Esophagus mucosa (tissue), 1 donor: ENCODE results near the gene ADGRV1. TPM values are rescaled to one million over a fixed set of nuclear protein-coding genes. Genes with fewer than 3 reads are reported as not detected.
"Not testable (repeated sequence)": the region's sequence is repeated elsewhere in the genome, so short reads cannot be mapped to it uniquely, and the experiment has no call there.

Source experiments
- ATAC-seq: fragments of 200-7000 bp; cut with Tn5 transposase; one replicate; pipeline ENCODE4 v1.9.1; 2020
- total RNA-seq: library from RNA; stranded (reverse); gene quantifications from one replicate; pipeline ENCODE4 v1.2.4, GENCODE V29; 2023
- donor health status: DM: yes; HTN: yes; CAD: no.

The ADGRV1 gene
- total RNA-seq, 1 donor from 2014 or later: 3.7 TPM

GRCh38 chr5:90601468-90601867 lies 42.9 kb downstream of the ADGRV1 start:
- no peak for ATAC-seq

- ATAC-seq: no peak
These were observed 44.1 kb downstream of the ADGRV1 start for GRCh38 chr5:90602681-90603080.

- no peak for ATAC-seq
These were observed 47.9 kb downstream of the ADGRV1 start for GRCh38 chr5:90606539-90606938.

- no peak for ATAC-seq
These were observed 54.3 kb downstream of the ADGRV1 start for GRCh38 chr5:90612919-90613318.

- no peak for ATAC-seq
These were observed 54.9 kb downstream of the ADGRV1 start for GRCh38 chr5:90613459-90613858.

GRCh38 chr5:90613918-90614504 lies 55.4 kb downstream of the ADGRV1 start:
- ATAC-seq: no peak

- ATAC-seq: no peak
These were observed 56.8 kb downstream of the ADGRV1 start for GRCh38 chr5:90615355-90615754.

GRCh38 chr5:90618071-90618470 lies 59.5 kb downstream of the ADGRV1 start:
- ATAC-seq: no peak

GRCh38 chr5:90619762-90620161 lies 61.2 kb downstream of the ADGRV1 start:
- ATAC-seq: not testable (repeated sequence)

- no peak for ATAC-seq
These were observed 63.3 kb downstream of the ADGRV1 start for GRCh38 chr5:90621848-90622247.

GRCh38 chr5:90626493-90626892 lies 67.9 kb downstream of the ADGRV1 start:
- no peak for ATAC-seq

- ATAC-seq: no peak
These were observed 69.9 kb downstream of the ADGRV1 start for GRCh38 chr5:90628492-90628891.

- no peak for ATAC-seq
These were observed 74.2 kb downstream of the ADGRV1 start for GRCh38 chr5:90632791-90633190.

GRCh38 chr5:90636948-90637347 lies 78.4 kb downstream of the ADGRV1 start:
- no peak for ATAC-seq

- ATAC-seq: no peak
These were observed 79.1 kb downstream of the ADGRV1 start for GRCh38 chr5:90637731-90638130.

GRCh38 chr5:90638878-90639277 lies 80.3 kb downstream of the ADGRV1 start:
- no peak for ATAC-seq

GRCh38 chr5:90640484-90641059 lies 82.0 kb downstream of the ADGRV1 start:
- ATAC-seq: no peak

- ATAC-seq: no peak
These were observed 82.9 kb downstream of the ADGRV1 start for GRCh38 chr5:90641528-90641927.

GRCh38 chr5:90642706-90643229 lies 84.2 kb downstream of the ADGRV1 start:
- ATAC-seq: no peak

- ATAC-seq: no peak
These were observed 85.5 kb downstream of the ADGRV1 start for GRCh38 chr5:90644132-90644531.

- no peak for ATAC-seq
These were observed 86.5 kb downstream of the ADGRV1 start for GRCh38 chr5:90645024-90645610.

- ATAC-seq: no peak
These were observed 92.2 kb downstream of the ADGRV1 start for GRCh38 chr5:90650767-90651166.

GRCh38 chr5:90654215-90654614 lies 95.6 kb downstream of the ADGRV1 start:
- no peak for ATAC-seq

GRCh38 chr5:90655423-90655822 lies 96.8 kb downstream of the ADGRV1 start:
- ATAC-seq: no peak
